Kidney (tissue), 14 donors: ENCODE measurements around the gene HOXA3. TPM values are rescaled to one million over a fixed set of nuclear protein-coding genes. Genes with fewer than 3 reads are reported as not detected.
A peak's percentile ranks its signal among the peaks of the same experiment; 100 is the strongest.

Source experiments
- DNase-seq, 5 donors: peaks; one replicate each; pipeline ENCODE4 v3.0.0-alpha.2; 2013 to 2020
- FAIRE-seq: peaks from 2 replicates; lab custom pipeline; 2012; peaks lifted over from hg19 to GRCh38; lab: Jason Lieb, UNC
- H3K27ac ChIP-seq, 2 donors: one replicate each; pipeline ENCODE4 v1.7.0; 2013; ENCODE audit warnings: low read depth in 2 of 2, low read length in 2 of 2, inconsistent platforms in 1 of 2
- H3K27me3 ChIP-seq: one replicate; pipeline ENCODE4 v1.7.1; 2013; ENCODE audit warnings: low read length, inconsistent platforms; ENCODE audit not compliant: control insufficient read depth, insufficient read depth
- H3K36me3 ChIP-seq, 3 donors: one replicate each; pipeline versions ENCODE4 v1.7.0 to v1.7.1; 2013; ENCODE audit warnings: low read length in 3 of 3, control low read depth in 1 of 3, inconsistent platforms in 1 of 3; ENCODE audit not compliant: insufficient read depth in 3 of 3, control insufficient read depth in 2 of 3
- H3K4me1 ChIP-seq, 3 donors: one replicate each; pipeline versions ENCODE4 v1.7.0 to v1.7.1; 2013; ENCODE audit warnings: low read length in 3 of 3, inconsistent platforms in 1 of 3, low read depth in 1 of 3; ENCODE audit not compliant: control insufficient read depth in 2 of 3, insufficient read depth in 2 of 3
- H3K4me3 ChIP-seq, 3 donors: one replicate each; pipeline versions ENCODE4 v1.7.0 to v1.8.1; 2013; ENCODE audit warnings: low read length in 3 of 3, control low read depth in 1 of 3, inconsistent platforms in 1 of 3
- H3K9ac ChIP-seq, 3 donors: one replicate each; pipeline versions ENCODE4 v1.7.0 to v1.7.1; 2013; ENCODE audit warnings: low read length in 3 of 3, control low read depth in 1 of 3, inconsistent platforms in 1 of 3
- H3K9me3 ChIP-seq, 3 donors: one replicate each; pipeline versions ENCODE4 v1.7.0 to v1.7.1; 2013; ENCODE audit warnings: low read length in 3 of 3, control low read depth in 1 of 3, inconsistent platforms in 1 of 3; ENCODE audit not compliant: control insufficient read depth in 2 of 3, insufficient read depth in 1 of 3
- intact Hi-C: fragments of 100-400 bp; cut with DNase I; formaldehyde crosslinking; loops from one replicate; pipeline ENCODE4 v1.11.1; 2022
- polyA plus RNA-seq: library from polyadenylated mRNA; stranded (reverse); fragments of 350-450 nt; fragmentation: Illumina TruSeq; extraction: RNeasy Lipid Tissue Mini Kit (QIAGEN cat#74804); gene quantifications from one replicate; pipeline ENCODE4 v1.2.3, GENCODE V29; 2014; ENCODE audit warnings: low read depth, low replicate concordance; ENCODE audit not compliant: insufficient read depth
- total RNA-seq: library from RNA; stranded (reverse); fragmentation: NEBNext Ultra II Directional; extraction: Animal tissue kit (Norgen Biotek cat#: 25700); gene quantifications from one replicate; pipeline ENCODE4 v1.2.1, GENCODE V29; 2021
- TF ChIP-seq, protein P1 (sequence below): IDR thresholded peaks from 3 replicates; pipeline ENCODE4 v1.5.1; 2012; ENCODE audit warnings: mild to moderate bottlenecking, moderate library complexity, borderline replicate concordance; ENCODE audit not compliant: insufficient read depth; ENCODE audit errors: extremely low read depth
- donor health status: control.
- donor health status: control.
- donor health status: control.
- donor health status: control.
- donor health status: control.
- donor health status: DM: yes; HTN: yes; CAD: no.
- donor health status: Normal renal cell carcinoma (clear cell type).

HOXA3 gene
- total and polyA plus RNA-seq, 2 donors from 2014 or later = 6.3 to 21.2 TPM

DNA sequence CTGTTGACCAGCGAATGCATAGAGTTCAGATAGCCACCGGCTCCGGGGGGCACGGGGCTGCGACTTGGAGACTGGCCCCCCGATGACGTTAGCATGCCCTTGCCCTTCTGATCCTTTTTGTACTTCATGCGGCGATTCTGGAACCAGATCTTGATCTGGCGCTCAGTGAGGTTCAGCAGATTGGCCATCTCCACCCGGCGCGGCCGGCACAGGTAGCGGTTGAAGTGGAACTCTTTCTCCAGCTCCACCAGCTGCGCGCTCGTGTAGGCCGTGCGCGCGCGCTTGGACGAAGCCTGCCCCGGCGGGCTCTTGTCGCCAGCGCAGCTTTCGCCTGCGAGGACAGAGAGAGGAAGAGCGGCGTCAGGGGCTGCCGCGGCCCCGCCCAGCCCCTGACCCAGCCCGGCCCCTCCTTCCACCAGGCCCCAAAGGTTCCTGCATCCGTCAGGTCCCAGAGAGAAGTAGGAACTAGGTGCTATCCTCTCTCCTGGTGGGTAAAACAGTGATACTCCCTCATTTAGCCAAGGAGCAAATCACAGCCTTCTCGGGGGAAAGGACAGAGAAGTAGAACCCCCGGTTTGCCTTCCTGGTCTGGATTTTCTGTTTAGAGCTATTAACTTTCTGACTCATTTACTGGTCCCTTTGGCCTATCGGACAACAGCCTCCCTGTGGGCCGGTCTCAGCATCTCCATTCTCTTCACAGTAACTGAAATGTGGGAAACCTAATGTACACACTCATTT lies 43.8 kb downstream of the HOXA3 start:
- Histone ChIP-seq H3K9ac (peak overlapping the region in 2 of 3 donors; percentile 32 to 59), H3K4me3 (peak overlapping the region in 2 of 3 donors; percentile 12 to 43), H3K36me3 (peaks cover 0 to 5% (median 4%) of the 10 kb centered on the region in 3 donors), H3K27me3 (no peaks in the 10 kb centered on the region), H3K9me3 (no peaks in the 10 kb centered on the region), H3K4me1 (peaks cover 19 to 22% (median 19%) of the 10 kb centered on the region in 3 donors), H3K27ac (peak overlapping the region; percentile 75 to 87)
- DNase-seq (peak in 4 of 5 donors; percentile 79 to 93 (median 90)), FAIRE-seq (no peak)
- intact Hi-C loops = no loop called here
- TF ChIP-seq, protein P1, sequence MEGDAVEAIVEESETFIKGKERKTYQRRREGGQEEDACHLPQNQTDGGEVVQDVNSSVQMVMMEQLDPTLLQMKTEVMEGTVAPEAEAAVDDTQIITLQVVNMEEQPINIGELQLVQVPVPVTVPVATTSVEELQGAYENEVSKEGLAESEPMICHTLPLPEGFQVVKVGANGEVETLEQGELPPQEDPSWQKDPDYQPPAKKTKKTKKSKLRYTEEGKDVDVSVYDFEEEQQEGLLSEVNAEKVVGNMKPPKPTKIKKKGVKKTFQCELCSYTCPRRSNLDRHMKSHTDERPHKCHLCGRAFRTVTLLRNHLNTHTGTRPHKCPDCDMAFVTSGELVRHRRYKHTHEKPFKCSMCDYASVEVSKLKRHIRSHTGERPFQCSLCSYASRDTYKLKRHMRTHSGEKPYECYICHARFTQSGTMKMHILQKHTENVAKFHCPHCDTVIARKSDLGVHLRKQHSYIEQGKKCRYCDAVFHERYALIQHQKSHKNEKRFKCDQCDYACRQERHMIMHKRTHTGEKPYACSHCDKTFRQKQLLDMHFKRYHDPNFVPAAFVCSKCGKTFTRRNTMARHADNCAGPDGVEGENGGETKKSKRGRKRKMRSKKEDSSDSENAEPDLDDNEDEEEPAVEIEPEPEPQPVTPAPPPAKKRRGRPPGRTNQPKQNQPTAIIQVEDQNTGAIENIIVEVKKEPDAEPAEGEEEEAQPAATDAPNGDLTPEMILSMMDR = no peak

DNA sequence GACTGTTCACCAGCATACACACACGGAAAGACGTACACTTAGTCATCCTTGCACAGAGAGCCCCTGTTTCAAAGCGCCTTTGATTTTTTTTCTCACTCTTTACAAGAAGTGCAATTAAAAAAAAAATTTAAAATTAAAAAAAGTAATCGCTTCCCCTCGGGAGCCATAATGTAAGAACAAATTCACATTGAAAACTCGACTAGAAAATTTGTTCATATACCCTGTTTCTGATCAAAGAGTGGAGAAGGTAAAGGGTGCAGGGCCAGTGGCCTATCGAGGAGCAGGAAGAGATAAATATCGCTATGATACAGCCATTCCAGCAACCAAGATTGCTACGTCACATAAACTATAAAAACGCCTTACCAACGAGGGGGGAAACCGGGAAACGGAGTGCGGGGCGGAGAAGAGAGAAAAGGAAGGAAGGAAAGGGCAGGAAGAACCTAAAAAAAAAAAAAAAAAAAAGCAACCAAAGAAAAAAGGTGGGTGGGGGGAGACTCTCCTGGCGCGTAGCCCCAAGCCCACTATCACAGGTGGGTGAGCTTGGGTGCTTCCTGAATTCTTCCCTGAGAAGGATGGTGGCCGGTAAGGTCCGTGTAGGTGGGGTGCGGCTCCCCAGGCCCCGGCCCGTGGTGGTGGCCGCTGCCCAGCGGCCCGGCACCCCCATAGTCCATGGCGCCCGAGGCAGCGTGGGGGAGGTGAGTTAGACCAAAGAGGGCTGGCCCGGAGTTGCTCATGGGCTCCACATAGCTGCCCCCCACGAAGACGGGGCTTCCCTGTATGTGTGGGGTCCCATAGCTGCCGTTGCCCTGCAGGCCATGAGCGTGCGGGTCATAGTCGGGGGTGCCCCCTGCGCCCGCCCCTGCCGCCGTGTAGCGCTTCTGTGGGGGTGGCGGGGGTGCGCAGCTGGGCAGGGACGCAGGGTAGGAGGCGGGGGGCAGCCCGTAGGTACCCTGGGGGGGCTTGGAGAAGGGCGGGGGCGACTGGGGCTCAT lies 44.7 kb downstream of the HOXA3 start:
- Histone ChIP-seq H3K4me1 (peaks cover 19 to 21% (median 19%) of the 10 kb centered on the region in 3 donors), H3K27ac (peak overlapping the region; percentile 78 to 87), H3K36me3 (peaks cover 0 to 5% (median 4%) of the 10 kb centered on the region in 3 donors), H3K27me3 (no peaks in the 10 kb centered on the region), H3K4me3 (peak overlapping the region in 1 of 3 donors; percentile 43), H3K9ac (peak overlapping the region in 2 of 3 donors; percentile 17 to 59), H3K9me3 (no peaks in the 10 kb centered on the region)
- DNase-seq = peak in 4 of 5 donors; percentile 63 to 80 (median 68)
- TF ChIP-seq, protein P1 = no peak
- intact Hi-C loops = no loop called here
- FAIRE-seq = no peak

DNA sequence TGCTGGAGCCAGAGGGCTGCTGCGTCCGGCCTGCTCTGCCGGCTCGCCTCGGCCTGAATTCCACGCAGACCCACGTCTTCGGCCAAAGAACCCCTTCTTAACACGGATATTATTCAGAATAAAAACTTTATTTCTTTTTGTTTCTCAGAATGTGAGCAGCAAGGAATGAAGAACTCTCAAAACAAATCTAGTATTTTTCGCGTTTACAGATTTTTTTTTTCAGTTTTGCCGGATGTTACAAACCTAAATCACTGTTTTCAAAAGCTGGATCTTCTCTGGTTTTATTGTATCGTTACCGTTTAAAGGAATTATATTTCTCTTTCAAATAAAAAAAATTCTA lies 45.5 kb downstream of the HOXA3 start:
- DNase-seq = peak in 2 of 5 donors; percentile 44 to 52
- Histone ChIP-seq H3K4me3 (peak overlapping the region in 2 of 3 donors; percentile 26 to 55), H3K36me3 (peaks cover 0 to 5% (median 4%) of the 10 kb centered on the region in 3 donors), H3K9me3 (no peaks in the 10 kb centered on the region), H3K27me3 (no peaks in the 10 kb centered on the region), H3K4me1 (peaks cover 19 to 21% (median 19%) of the 10 kb centered on the region in 3 donors), H3K9ac (peak overlapping the region in 2 of 3 donors; percentile 17 to 65), H3K27ac (peak overlapping the region; percentile 78 to 79)
- intact Hi-C loops = no loop called here
- no peak for FAIRE-seq
- TF ChIP-seq, protein P1 = no peak
